Chondrocyte (in vitro differentiated cells): ENCODE measurements around the gene PLEKHN1. TPM values are rescaled to one million over a fixed set of nuclear protein-coding genes. Genes with fewer than 3 reads are reported as not detected.

Experiments used
- DNase-seq: peaks from one replicate; pipeline ENCODE4 v3.0.0; 2021; ENCODE audit warnings: mixed read lengths, low spot score
- H3K27ac Mint-ChIP-seq: one replicate; pipeline ENCODE4 v1.8.0; 2021; ENCODE audit warnings: mild to moderate bottlenecking, moderate library complexity, mixed read lengths; ENCODE audit not compliant: unreplicated experiment
- H3K27me3 Mint-ChIP-seq: 2 replicates; pipeline ENCODE4 v1.8.0; 2021; ENCODE audit warnings: low read depth, mixed read lengths
- H3K36me3 Mint-ChIP-seq: 2 replicates; pipeline ENCODE4 v1.8.0; 2021; ENCODE audit warnings: low read depth, mixed read lengths
- H3K4me1 Mint-ChIP-seq: 2 replicates; pipeline ENCODE4 v1.8.0; 2021; ENCODE audit warnings: low read depth, mild to moderate bottlenecking, mixed read lengths
- H3K4me3 Mint-ChIP-seq: one replicate; pipeline ENCODE4 v1.8.0; 2021; ENCODE audit warnings: mild to moderate bottlenecking, moderate library complexity, mixed read lengths; ENCODE audit not compliant: unreplicated experiment
- H3K9me3 Mint-ChIP-seq: 2 replicates; pipeline ENCODE4 v1.8.0; 2021; ENCODE audit warnings: low read depth, mixed read lengths
- total RNA-seq: library from RNA; stranded (reverse); gene quantifications from 3 replicates; pipeline ENCODE4 v1.2.1, GENCODE V29; 2021
- TF ChIP-seq, protein P1 (sequence below): fragments of 200-600 bp; sonication (generic); IDR thresholded peaks from 2 replicates; pipeline ENCODE4 v1.5.0; 2021; ENCODE audit warnings: antibody characterized with exemption, mild to moderate bottlenecking, moderate library complexity

Gene PLEKHN1
- total RNA-seq, 1 donor from 2014 or later: 0.17 TPM

DNA sequence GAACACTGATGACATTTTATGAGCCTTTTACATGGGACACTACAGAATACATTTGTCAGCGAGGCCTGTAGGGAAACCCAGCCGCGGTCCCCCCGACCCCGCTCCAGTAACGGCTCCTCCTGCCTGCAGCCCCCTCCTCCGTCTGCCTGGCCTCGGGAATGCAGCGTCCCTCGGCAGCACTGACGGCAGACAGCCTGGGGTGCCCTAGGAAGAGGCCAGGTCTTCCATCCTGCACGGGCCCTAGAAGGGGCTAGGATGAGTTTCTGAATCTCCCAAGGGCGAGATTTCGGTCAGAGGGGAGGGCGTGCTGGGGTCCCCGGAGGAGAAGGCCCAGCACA lies 34.1 kb upstream of the PLEKHN1 start:
- Mint-ChIP-seq H3K27ac (no peak overlapping the region), H3K27me3 (no peaks in the 10 kb centered on the region), H3K9me3 (no peaks in the 10 kb centered on the region), H3K36me3 (no peaks in the 10 kb centered on the region), H3K4me1 (peaks cover 11% of the 10 kb centered on the region), H3K4me3 (no peak overlapping the region)
- DNase-seq: no peak
- TF ChIP-seq, protein P1, sequence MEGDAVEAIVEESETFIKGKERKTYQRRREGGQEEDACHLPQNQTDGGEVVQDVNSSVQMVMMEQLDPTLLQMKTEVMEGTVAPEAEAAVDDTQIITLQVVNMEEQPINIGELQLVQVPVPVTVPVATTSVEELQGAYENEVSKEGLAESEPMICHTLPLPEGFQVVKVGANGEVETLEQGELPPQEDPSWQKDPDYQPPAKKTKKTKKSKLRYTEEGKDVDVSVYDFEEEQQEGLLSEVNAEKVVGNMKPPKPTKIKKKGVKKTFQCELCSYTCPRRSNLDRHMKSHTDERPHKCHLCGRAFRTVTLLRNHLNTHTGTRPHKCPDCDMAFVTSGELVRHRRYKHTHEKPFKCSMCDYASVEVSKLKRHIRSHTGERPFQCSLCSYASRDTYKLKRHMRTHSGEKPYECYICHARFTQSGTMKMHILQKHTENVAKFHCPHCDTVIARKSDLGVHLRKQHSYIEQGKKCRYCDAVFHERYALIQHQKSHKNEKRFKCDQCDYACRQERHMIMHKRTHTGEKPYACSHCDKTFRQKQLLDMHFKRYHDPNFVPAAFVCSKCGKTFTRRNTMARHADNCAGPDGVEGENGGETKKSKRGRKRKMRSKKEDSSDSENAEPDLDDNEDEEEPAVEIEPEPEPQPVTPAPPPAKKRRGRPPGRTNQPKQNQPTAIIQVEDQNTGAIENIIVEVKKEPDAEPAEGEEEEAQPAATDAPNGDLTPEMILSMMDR: no peak

DNA sequence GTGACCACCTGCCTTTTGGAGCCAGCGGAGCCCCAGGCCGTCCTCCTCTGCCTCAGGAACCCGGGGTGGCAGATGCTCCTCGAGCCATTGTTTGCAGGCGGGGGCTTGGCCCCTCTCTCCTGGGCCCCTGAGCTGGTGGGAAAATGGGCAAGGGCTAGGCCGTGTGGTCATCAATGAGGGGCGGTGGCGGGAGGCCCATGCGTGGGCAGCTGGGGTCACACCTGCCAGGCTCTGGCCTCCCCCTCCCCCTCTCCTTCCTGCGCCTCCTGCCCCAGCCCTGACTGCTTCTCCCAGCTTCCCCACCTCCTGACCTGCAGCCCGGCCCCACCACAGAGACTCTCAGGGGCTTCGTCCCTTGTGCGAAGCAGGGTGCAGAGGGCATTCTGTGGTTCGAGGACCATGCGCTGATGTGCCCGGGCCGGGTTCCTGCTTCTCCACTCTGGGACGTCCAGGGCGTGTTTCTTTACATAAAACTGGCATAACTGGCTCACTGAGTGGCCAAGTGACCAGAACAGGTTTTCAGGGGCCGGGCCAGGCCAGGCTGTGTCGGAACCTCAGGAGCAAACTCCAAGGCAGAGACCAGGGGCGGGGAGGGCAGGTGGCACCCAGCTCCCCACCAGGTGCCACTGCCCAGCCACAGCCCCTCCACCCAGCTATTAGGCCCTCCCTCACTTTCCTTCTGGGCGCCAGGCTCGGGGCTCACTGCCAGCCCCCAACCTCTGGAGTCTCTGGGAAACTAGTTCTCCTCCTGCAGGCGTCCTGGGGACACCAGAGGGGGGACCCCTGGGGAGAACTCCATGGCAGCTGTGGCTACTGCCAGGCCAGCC lies 33.3 kb upstream of the PLEKHN1 start:
- H3K27ac Mint-ChIP-seq: no peak overlapping the region
- H3K4me3 Mint-ChIP-seq: no peak overlapping the region
- no peak for DNase-seq
- H3K27me3 Mint-ChIP-seq: no peaks in the 10 kb centered on the region
- H3K9me3 Mint-ChIP-seq: no peaks in the 10 kb centered on the region
- TF ChIP-seq, protein P1: no peak
- peaks cover 15% of the 10 kb centered on the region for H3K4me1 Mint-ChIP-seq
- H3K36me3 Mint-ChIP-seq: no peaks in the 10 kb centered on the region

DNA sequence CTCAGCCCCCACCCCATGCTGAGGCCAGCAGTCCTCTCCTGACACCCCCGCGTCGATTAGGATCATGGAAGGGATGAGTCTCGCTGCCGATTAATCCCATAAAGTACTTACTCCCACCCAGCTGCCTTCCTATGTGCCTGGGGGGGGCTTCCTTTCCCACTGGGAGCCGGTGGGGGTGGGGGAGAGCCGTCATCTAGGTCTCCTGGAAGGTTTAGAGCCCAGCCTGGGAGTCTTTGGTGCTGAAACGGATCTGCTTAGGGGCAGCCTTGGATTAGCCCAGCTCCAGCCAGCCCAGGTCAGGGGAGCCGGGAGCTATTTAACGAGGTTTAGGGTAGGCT lies 32.7 kb upstream of the PLEKHN1 start:
- no peak for DNase-seq
- TF ChIP-seq, protein P1: no peak
- no peak overlapping the region for H3K27ac Mint-ChIP-seq
- H3K4me1 Mint-ChIP-seq: peaks cover 20% of the 10 kb centered on the region
- H3K27me3 Mint-ChIP-seq: no peaks in the 10 kb centered on the region
- H3K36me3 Mint-ChIP-seq: no peaks in the 10 kb centered on the region
- H3K9me3 Mint-ChIP-seq: no peaks in the 10 kb centered on the region
- no peak overlapping the region for H3K4me3 Mint-ChIP-seq

DNA sequence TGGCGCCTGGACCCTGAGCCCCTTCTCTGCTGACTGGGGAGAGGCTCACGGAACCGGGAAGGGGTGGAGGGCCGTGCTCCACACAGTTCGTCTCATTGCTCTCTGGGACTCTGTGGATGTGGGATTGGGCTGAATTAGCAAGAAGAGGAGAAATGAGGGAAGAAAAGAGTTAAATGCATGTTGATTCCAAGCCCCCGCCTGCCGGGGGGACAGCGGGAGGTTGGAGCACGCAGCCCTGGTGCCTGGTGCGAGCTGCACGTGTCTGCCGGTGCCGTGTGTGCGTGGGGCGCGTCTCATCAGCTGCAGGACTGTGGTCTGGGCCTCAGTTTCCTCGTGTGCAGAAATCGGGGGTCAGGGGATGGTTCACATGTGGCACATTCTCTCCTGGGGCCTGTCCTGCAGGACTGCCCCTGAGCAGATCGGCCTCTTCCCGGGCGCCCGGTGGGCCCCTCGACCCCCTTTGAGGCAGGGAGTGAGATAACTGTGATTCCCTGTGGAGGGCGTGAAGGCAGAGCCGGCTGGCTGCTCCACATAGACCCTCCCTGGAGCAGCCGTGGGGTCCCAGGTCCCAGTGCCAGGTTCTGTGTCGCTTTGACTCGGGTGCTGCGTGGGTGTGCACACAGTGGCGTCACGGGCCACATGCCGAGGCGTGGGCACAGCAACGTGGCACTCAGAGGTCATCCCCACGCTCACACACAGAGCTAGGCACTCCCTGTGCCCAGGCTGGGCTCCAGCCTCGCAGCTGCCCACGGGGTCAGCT lies 31.1 kb upstream of the PLEKHN1 start:
- Mint-ChIP-seq H3K4me3 (no peak overlapping the region), H3K27me3 (no peaks in the 10 kb centered on the region), H3K4me1 (peaks cover 22% of the 10 kb centered on the region)

DNA sequence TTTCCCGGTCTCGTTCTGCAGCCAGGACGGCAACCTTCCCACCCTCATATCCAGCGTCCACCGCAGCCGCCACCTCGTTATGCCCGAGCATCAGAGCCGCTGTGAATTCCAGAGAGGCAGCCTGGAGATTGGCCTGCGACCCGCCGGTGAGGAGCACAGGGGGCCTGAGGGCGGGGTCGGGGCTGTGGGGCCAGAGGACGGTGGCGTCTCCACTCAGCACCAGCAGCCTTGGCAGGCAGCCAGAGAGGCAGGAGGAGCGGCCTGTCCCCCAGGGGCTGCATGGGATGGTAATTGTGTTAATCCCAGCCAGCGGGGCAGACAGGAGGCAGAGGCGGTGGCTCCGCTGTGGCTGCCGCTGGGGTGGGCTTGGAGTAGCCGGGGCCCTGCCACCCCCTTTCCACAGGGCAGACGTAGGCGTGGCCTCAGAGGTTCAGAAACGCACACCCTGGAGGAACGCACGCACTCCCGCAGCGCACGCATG lies 30.5 kb upstream of the PLEKHN1 start:
- no peak for DNase-seq
- no peaks in the 10 kb centered on the region for H3K36me3 Mint-ChIP-seq
- peaks cover 22% of the 10 kb centered on the region for H3K4me1 Mint-ChIP-seq
- TF ChIP-seq, protein P1: no peak
- H3K4me3 Mint-ChIP-seq: no peak overlapping the region
- H3K9me3 Mint-ChIP-seq: no peaks in the 10 kb centered on the region
- no peaks in the 10 kb centered on the region for H3K27me3 Mint-ChIP-seq
- no peak overlapping the region for H3K27ac Mint-ChIP-seq

More for the DNA sequence above, 31.1 kb upstream of the PLEKHN1 start:
- Mint-ChIP-seq H3K36me3 (no peaks in the 10 kb centered on the region), H3K9me3 (no peaks in the 10 kb centered on the region), H3K27ac (no peak overlapping the region)
- no peak for DNase-seq
- TF ChIP-seq, protein P1: no peak
